HG02870 (cell line): ENCODE results near the gene CASP9.
"Not testable (repeated sequence)": the region's sequence is repeated elsewhere in the genome, so short reads cannot be mapped to it uniquely, and the experiment has no call there.

Source experiments
- ATAC-seq: cut with Tn5 transposase; IDR thresholded peaks from one replicate; pipeline ENCODE4 v1.9.1; 2021; ENCODE audit warnings: mild to moderate bottlenecking, moderate library complexity; ENCODE audit not compliant: unreplicated experiment

Gene CASP9

GRCh38 chr1:15501208-15502032 is 22.6 kb downstream of the CASP9 start:
- ATAC-seq: no peak

- ATAC-seq: no peak
Measured at GRCh38 chr1:15500184-15501178, 23.5 kb downstream of the CASP9 start.

GRCh38 chr1:15493869-15494390 is 30.1 kb downstream of the CASP9 start:
- no peak for ATAC-seq

- ATAC-seq: no peak
Measured at GRCh38 chr1:15492596-15492995, 31.4 kb downstream of the CASP9 start.

- ATAC-seq: not testable (repeated sequence)
Measured at GRCh38 chr1:15491010-15491409, 33.0 kb downstream of the CASP9 start.

GRCh38 chr1:15489052-15489736 is 34.8 kb downstream of the CASP9 start:
- no peak for ATAC-seq

- no peak for ATAC-seq
Measured at GRCh38 chr1:15488371-15488770, 35.6 kb downstream of the CASP9 start.

GRCh38 chr1:15486844-15487610 is 37.0 kb downstream of the CASP9 start:
- ATAC-seq: not testable (repeated sequence)

- ATAC-seq: no peak
Measured at GRCh38 chr1:15485636-15486035, 38.4 kb downstream of the CASP9 start.

- ATAC-seq: not testable (repeated sequence)
Measured at GRCh38 chr1:15484443-15484842, 39.6 kb downstream of the CASP9 start.

- ATAC-seq: no peak
Measured at GRCh38 chr1:15483971-15484370, 40.0 kb downstream of the CASP9 start.

GRCh38 chr1:15482983-15483543 is 41.0 kb downstream of the CASP9 start:
- ATAC-seq: not testable (repeated sequence)

- not testable (repeated sequence) for ATAC-seq
Measured at GRCh38 chr1:15482455-15482854, 41.6 kb downstream of the CASP9 start.

GRCh38 chr1:15479654-15480347 is 44.2 kb downstream of the CASP9 start:
- no peak for ATAC-seq

- ATAC-seq: no peak
Measured at GRCh38 chr1:15477646-15478212, 46.3 kb downstream of the CASP9 start.

GRCh38 chr1:15476927-15477326 is 47.1 kb downstream of the CASP9 start:
- ATAC-seq: no peak

- no peak for ATAC-seq
Measured at GRCh38 chr1:15475752-15476314, 48.2 kb downstream of the CASP9 start, which contains the start of gene CELA2B. CELA2B (plus strand) TSS chr1:15476104; CDS start chr1:15476126, 22 bp downstream.

GRCh38 chr1:15472587-15472986 is 51.4 kb downstream of the CASP9 start:
- ATAC-seq: no peak
